Kidney (tissue), 14 donors: Measurements from ENCODE around the gene BIRC6. TPM values are rescaled to one million over a fixed set of nuclear protein-coding genes. Genes with fewer than 3 reads are reported as not detected.

Experiments
- DNase-seq, 5 donors: peaks; one replicate each; pipeline ENCODE4 v3.0.0-alpha.2; 2013 to 2020
- FAIRE-seq: peaks from 2 replicates; lab custom pipeline; 2012; peaks lifted over from hg19 to GRCh38; lab: Jason Lieb, UNC
- H3K27ac ChIP-seq, 2 donors: one replicate each; pipeline ENCODE4 v1.7.0; 2013; ENCODE audit warnings: low read depth in 2 of 2, low read length in 2 of 2, inconsistent platforms in 1 of 2
- H3K27me3 ChIP-seq: one replicate; pipeline ENCODE4 v1.7.1; 2013; ENCODE audit warnings: low read length, inconsistent platforms; ENCODE audit not compliant: control insufficient read depth, insufficient read depth
- H3K36me3 ChIP-seq, 3 donors: one replicate each; pipeline versions ENCODE4 v1.7.0 to v1.7.1; 2013; ENCODE audit warnings: low read length in 3 of 3, control low read depth in 1 of 3, inconsistent platforms in 1 of 3; ENCODE audit not compliant: insufficient read depth in 3 of 3, control insufficient read depth in 2 of 3
- H3K4me1 ChIP-seq, 3 donors: one replicate each; pipeline versions ENCODE4 v1.7.0 to v1.7.1; 2013; ENCODE audit warnings: low read length in 3 of 3, inconsistent platforms in 1 of 3, low read depth in 1 of 3; ENCODE audit not compliant: control insufficient read depth in 2 of 3, insufficient read depth in 2 of 3
- H3K4me3 ChIP-seq, 3 donors: one replicate each; pipeline versions ENCODE4 v1.7.0 to v1.8.1; 2013; ENCODE audit warnings: low read length in 3 of 3, control low read depth in 1 of 3, inconsistent platforms in 1 of 3
- H3K9ac ChIP-seq, 3 donors: one replicate each; pipeline versions ENCODE4 v1.7.0 to v1.7.1; 2013; ENCODE audit warnings: low read length in 3 of 3, control low read depth in 1 of 3, inconsistent platforms in 1 of 3
- H3K9me3 ChIP-seq, 3 donors: one replicate each; pipeline versions ENCODE4 v1.7.0 to v1.7.1; 2013; ENCODE audit warnings: low read length in 3 of 3, control low read depth in 1 of 3, inconsistent platforms in 1 of 3; ENCODE audit not compliant: control insufficient read depth in 2 of 3, insufficient read depth in 1 of 3
- CTCF ChIP-seq: IDR thresholded peaks from 3 replicates; pipeline ENCODE4 v1.5.1; 2012; ENCODE audit warnings: mild to moderate bottlenecking, moderate library complexity, borderline replicate concordance; ENCODE audit not compliant: insufficient read depth; ENCODE audit errors: extremely low read depth
- intact Hi-C: fragments of 100-400 bp; cut with DNase I; formaldehyde crosslinking; loops from one replicate; pipeline ENCODE4 v1.11.1; 2022
- polyA plus RNA-seq: library from polyadenylated mRNA; stranded (reverse); fragments of 350-450 nt; fragmentation: Illumina TruSeq; extraction: RNeasy Lipid Tissue Mini Kit (QIAGEN cat#74804); gene quantifications from one replicate; pipeline ENCODE4 v1.2.3, GENCODE V29; 2014; ENCODE audit warnings: low read depth, low replicate concordance; ENCODE audit not compliant: insufficient read depth
- total RNA-seq: library from RNA; stranded (reverse); fragmentation: NEBNext Ultra II Directional; extraction: Animal tissue kit (Norgen Biotek cat#: 25700); gene quantifications from one replicate; pipeline ENCODE4 v1.2.1, GENCODE V29; 2021
- donor health status: control.
- donor health status: control.
- donor health status: control.
- donor health status: control.
- donor health status: control.
- donor health status: DM: yes; HTN: yes; CAD: no.
- donor health status: Normal renal cell carcinoma (clear cell type).

Gene BIRC6
- total and polyA plus RNA-seq, 2 donors from 2014 or later = 12.8 to 113 TPM

- H3K36me3 ChIP-seq = peaks cover 5 to 32% (median 7%) of the 10 kb centered on the region in 3 donors
- FAIRE-seq = no peak
Measured at GRCh38 chr2:32479993-32480392, 123.2 kb downstream of the BIRC6 start.

GRCh38 chr2:32482471-32482870, 125.6 kb downstream of the BIRC6 start:
- no peak for DNase-seq
- no peaks in the 10 kb centered on the region for H3K4me1 ChIP-seq
- no peak overlapping the region for H3K4me3 ChIP-seq
- no peak overlapping the region for H3K9ac ChIP-seq
- no peak for FAIRE-seq
- H3K36me3 ChIP-seq = peaks cover 13 to 40% (median 19%) of the 10 kb centered on the region in 3 donors
- H3K27ac ChIP-seq = no peak overlapping the region
- no peak for TF ChIP-seq CTCF
- intact Hi-C loops = no loop called here
- H3K9me3 ChIP-seq = no peaks in the 10 kb centered on the region
- H3K27me3 ChIP-seq = no peaks in the 10 kb centered on the region

More at GRCh38 chr2:32479993-32480392, 123.2 kb downstream of the BIRC6 start:
- intact Hi-C loops = no loop called here
- H3K27me3 ChIP-seq = no peaks in the 10 kb centered on the region
- H3K27ac ChIP-seq = no peak overlapping the region
- H3K9me3 ChIP-seq = no peaks in the 10 kb centered on the region
- no peak for TF ChIP-seq CTCF
- DNase-seq = no peak
- no peak overlapping the region for H3K4me3 ChIP-seq
- no peak overlapping the region for H3K9ac ChIP-seq
- H3K4me1 ChIP-seq = no peaks in the 10 kb centered on the region

GRCh38 chr2:32484937-32485336, 128.1 kb downstream of the BIRC6 start:
- Histone ChIP-seq H3K4me3 (no peak overlapping the region), H3K27ac (no peak overlapping the region), H3K9me3 (no peaks in the 10 kb centered on the region), H3K4me1 (no peaks in the 10 kb centered on the region), H3K9ac (no peak overlapping the region), H3K36me3 (peaks cover 10 to 46% (median 16%) of the 10 kb centered on the region in 3 donors), H3K27me3 (no peaks in the 10 kb centered on the region)
- intact Hi-C loops = no loop called here
- FAIRE-seq (no peak), DNase-seq (no peak)
- TF ChIP-seq CTCF = no peak

GRCh38 chr2:32485399-32485798, 128.6 kb downstream of the BIRC6 start:
- Histone ChIP-seq H3K9me3 (no peaks in the 10 kb centered on the region), H3K9ac (no peak overlapping the region), H3K4me1 (no peaks in the 10 kb centered on the region), H3K4me3 (no peak overlapping the region), H3K27me3 (no peaks in the 10 kb centered on the region), H3K36me3 (peaks cover 10 to 46% (median 14%) of the 10 kb centered on the region in 3 donors), H3K27ac (no peak overlapping the region)
- intact Hi-C loops = no loop called here
- FAIRE-seq = no peak
- no peak for TF ChIP-seq CTCF
- no peak for DNase-seq
